ENCODE data around the gene VPS39.

VPS39 gene

GRCh38 chr15:42184736-42185135 is 23.4 kb downstream of the VPS39 start:
- Mint-ChIP-seq H3K9me3 (no peaks in the 10 kb centered on the region), H3K27me3 (no peaks in the 10 kb centered on the region), H3K36me3 (peaks cover 56% of the 10 kb centered on the region), H3K4me1 (no peaks in the 10 kb centered on the region), H3K27ac (no peak overlapping the region), H3K4me3 (no peak overlapping the region)
- CTCF ChIA-PET, result no interaction called here
- DNase-seq, result no peak

- no peaks in the 10 kb centered on the region for H3K4me1 Mint-ChIP-seq
- no peaks in the 10 kb centered on the region for H3K27me3 Mint-ChIP-seq
- H3K27ac Mint-ChIP-seq, result no peak overlapping the region
- H3K36me3 Mint-ChIP-seq, result peaks cover 55% of the 10 kb centered on the region
- no peaks in the 10 kb centered on the region for H3K9me3 Mint-ChIP-seq
- no peak overlapping the region for H3K4me3 Mint-ChIP-seq
- CTCF ChIA-PET, result interaction anchor here (0.6 kb wide), 2 partner anchors 21 to 37 kb away, joined by 3 to 4 read pairs; no protein-coding TSS in a partner anchor
- no peak for DNase-seq
These were observed 23.8 kb downstream of the VPS39 start for GRCh38 chr15:42184296-42184695.

GRCh38 chr15:42182961-42183360 is 25.1 kb downstream of the VPS39 start:
- Mint-ChIP-seq H3K9me3 (no peaks in the 10 kb centered on the region), H3K27me3 (no peaks in the 10 kb centered on the region), H3K27ac (no peak overlapping the region), H3K4me3 (no peak overlapping the region), H3K4me1 (no peaks in the 10 kb centered on the region), H3K36me3 (peaks cover 55% of the 10 kb centered on the region)
- DNase-seq, result no peak
- CTCF ChIA-PET, result no interaction called here

GRCh38 chr15:42182328-42182886 is 25.7 kb downstream of the VPS39 start:
- no peaks in the 10 kb centered on the region for H3K9me3 Mint-ChIP-seq
- H3K27me3 Mint-ChIP-seq, result no peaks in the 10 kb centered on the region
- peaks cover 55% of the 10 kb centered on the region for H3K36me3 Mint-ChIP-seq
- no peak for DNase-seq
- CTCF ChIA-PET, result no interaction called here
- no peak overlapping the region for H3K4me3 Mint-ChIP-seq
- no peak overlapping the region for H3K27ac Mint-ChIP-seq
- no peaks in the 10 kb centered on the region for H3K4me1 Mint-ChIP-seq

GRCh38 chr15:42178056-42178455 is 30.0 kb downstream of the VPS39 start:
- H3K4me3 Mint-ChIP-seq, result no peak overlapping the region
- H3K4me1 Mint-ChIP-seq, result no peaks in the 10 kb centered on the region

GRCh38 chr15:42175671-42176070 is 32.4 kb downstream of the VPS39 start:
- Mint-ChIP-seq H3K27ac (no peak overlapping the region), H3K4me3 (no peak overlapping the region), H3K4me1 (peaks cover 13% of the 10 kb centered on the region), H3K36me3 (peaks cover 56% of the 10 kb centered on the region), H3K9me3 (no peaks in the 10 kb centered on the region), H3K27me3 (no peaks in the 10 kb centered on the region)
- no peak for DNase-seq
- CTCF ChIA-PET, result no interaction called here

More at GRCh38 chr15:42178056-42178455, 30.0 kb downstream of the VPS39 start:
- H3K27me3 Mint-ChIP-seq, result no peaks in the 10 kb centered on the region
- H3K36me3 Mint-ChIP-seq, result peaks cover 44% of the 10 kb centered on the region
- DNase-seq, result no peak
- no peaks in the 10 kb centered on the region for H3K9me3 Mint-ChIP-seq
- CTCF ChIA-PET, result no interaction called here
- H3K27ac Mint-ChIP-seq, result no peak overlapping the region

- Mint-ChIP-seq H3K4me3 (no peak overlapping the region), H3K27me3 (no peaks in the 10 kb centered on the region), H3K27ac (peak overlapping the region; percentile 71), H3K36me3 (peaks cover 57% of the 10 kb centered on the region), H3K9me3 (no peaks in the 10 kb centered on the region), H3K4me1 (peaks cover 20% of the 10 kb centered on the region)
- no peak for DNase-seq
- CTCF ChIA-PET, result interaction anchor here (1.8 kb wide), 1 partner anchor 213 kb away, joined by 6 read pairs; no protein-coding TSS in a partner anchor
These were observed 35.6 kb downstream of the VPS39 start for GRCh38 chr15:42172475-42172874.

GRCh38 chr15:42171795-42172194 is 36.3 kb downstream of the VPS39 start:
- DNase-seq, result no peak
- H3K4me3 Mint-ChIP-seq, result no peak overlapping the region
- peaks cover 64% of the 10 kb centered on the region for H3K36me3 Mint-ChIP-seq
- H3K27ac Mint-ChIP-seq, result peak overlapping the region; percentile 71
- CTCF ChIA-PET, result interaction anchor here (1.2 to 1.8 kb wide), 3 partner anchors 37 to 213 kb away, joined by 3 to 6 read pairs (median 3); no protein-coding TSS in a partner anchor
- no peaks in the 10 kb centered on the region for H3K9me3 Mint-ChIP-seq
- no peaks in the 10 kb centered on the region for H3K27me3 Mint-ChIP-seq
- H3K4me1 Mint-ChIP-seq, result peaks cover 20% of the 10 kb centered on the region

- H3K27me3 Mint-ChIP-seq, result no peaks in the 10 kb centered on the region
- no peaks in the 10 kb centered on the region for H3K9me3 Mint-ChIP-seq
- CTCF ChIA-PET, result interaction anchor here (1.2 to 1.8 kb wide), 4 partner anchors 27 to 214 kb away, joined by 3 to 6 read pairs (median 3); no protein-coding TSS in a partner anchor
- DNase-seq, result no peak
- peaks cover 71% of the 10 kb centered on the region for H3K36me3 Mint-ChIP-seq
- peaks cover 20% of the 10 kb centered on the region for H3K4me1 Mint-ChIP-seq
- H3K4me3 Mint-ChIP-seq, result no peak overlapping the region
- peak overlapping the region; percentile 75 for H3K27ac Mint-ChIP-seq
These were observed 37.0 kb downstream of the VPS39 start for GRCh38 chr15:42171122-42171521.

GRCh38 chr15:42166225-42166940 is 41.7 kb downstream of the VPS39 start:
- H3K4me3 Mint-ChIP-seq, result no peak overlapping the region

GRCh38 chr15:42165106-42165505 is 43.0 kb downstream of the VPS39 start:
- Mint-ChIP-seq H3K4me1 (peaks cover 3% of the 10 kb centered on the region), H3K27ac (no peak overlapping the region), H3K4me3 (no peak overlapping the region), H3K36me3 (peaks cover 63% of the 10 kb centered on the region), H3K27me3 (no peaks in the 10 kb centered on the region), H3K9me3 (no peaks in the 10 kb centered on the region)
- no peak for DNase-seq
- CTCF ChIA-PET, result interaction anchor here (0.7 kb wide), 1 partner anchor 220 kb away, joined by 3 read pairs; no protein-coding TSS in a partner anchor

More at GRCh38 chr15:42166225-42166940, 41.7 kb downstream of the VPS39 start:
- peak; percentile 3 for DNase-seq
- CTCF ChIA-PET, result no interaction called here
- H3K27ac Mint-ChIP-seq, result peak overlapping the region; percentile 24
- H3K27me3 Mint-ChIP-seq, result no peaks in the 10 kb centered on the region
- peaks cover 70% of the 10 kb centered on the region for H3K36me3 Mint-ChIP-seq
- peaks cover 14% of the 10 kb centered on the region for H3K4me1 Mint-ChIP-seq
- no peaks in the 10 kb centered on the region for H3K9me3 Mint-ChIP-seq

GRCh38 chr15:42163947-42164550 is 44.1 kb downstream of the VPS39 start:
- peak overlapping the region; percentile 16 for H3K27ac Mint-ChIP-seq
- CTCF ChIA-PET, result no interaction called here
- peak; percentile 18 for DNase-seq
- H3K9me3 Mint-ChIP-seq, result no peaks in the 10 kb centered on the region
- H3K4me1 Mint-ChIP-seq, result no peaks in the 10 kb centered on the region
- no peaks in the 10 kb centered on the region for H3K27me3 Mint-ChIP-seq
- H3K4me3 Mint-ChIP-seq, result no peak overlapping the region
- peaks cover 63% of the 10 kb centered on the region for H3K36me3 Mint-ChIP-seq

GRCh38 chr15:42163291-42163690 is 44.8 kb downstream of the VPS39 start:
- Mint-ChIP-seq H3K4me1 (no peaks in the 10 kb centered on the region), H3K27ac (no peak overlapping the region), H3K36me3 (peaks cover 65% of the 10 kb centered on the region), H3K4me3 (no peak overlapping the region), H3K27me3 (no peaks in the 10 kb centered on the region), H3K9me3 (no peaks in the 10 kb centered on the region)
- no peak for DNase-seq
- CTCF ChIA-PET, result interaction anchor here (1.2 kb wide), 1 partner anchor 21 kb away, joined by 4 read pairs; no protein-coding TSS in a partner anchor

GRCh38 chr15:42160136-42160535 is 48.0 kb downstream of the VPS39 start:
- Mint-ChIP-seq H3K4me3 (no peak overlapping the region), H3K4me1 (no peaks in the 10 kb centered on the region), H3K9me3 (no peaks in the 10 kb centered on the region), H3K27ac (no peak overlapping the region), H3K27me3 (no peaks in the 10 kb centered on the region), H3K36me3 (peaks cover 39% of the 10 kb centered on the region)
- CTCF ChIA-PET, result interaction anchor here (0.9 kb wide), 1 partner anchor 255 kb away, joined by 3 read pairs; no protein-coding TSS in a partner anchor
- DNase-seq, result peak; percentile 3

Measured in activated naive CD4-positive, alpha-beta T cell treated with anti-CD3 and anti-CD28 coated beads, Interleukin-2, amount 10 ng/mL, durations not matched to agents 7 days and 5 days (primary cell).